ENCODE data around the gene HSPBAP1. TPM values are rescaled to one million over a fixed set of nuclear protein-coding genes. Genes with fewer than 3 reads are reported as not detected.

HSPBAP1 gene
- total and polyA plus RNA-seq, 9 of the 15 experiments (the other 6 are each of a cell fraction or from before 2014, with no cell fraction given), result 2.1 to 4.5 (median 3.4) TPM

- Histone ChIP-seq H3K4me3 (no peak overlapping the region), H4K20me1 (replicated peaks; ENCODE audit: control insufficient read depth, insufficient read depth, low read length) (no peaks in the 10 kb centered on the region), H3K27ac (ENCODE audit: extremely low read depth, low read depth, low read length) (no peak overlapping the region), H2AFZ (ENCODE audit: low read depth, low read length) (no peak overlapping the region), H3K27me3 (ENCODE audit: control insufficient read depth in 2 of 2, insufficient read depth in 2 of 2, low read length in 2 of 2) (no peaks in the 10 kb centered on the region), H3K4me1 (replicated peaks in 1 of 2; ENCODE audit: control insufficient read depth in 2 of 2, insufficient read depth in 2 of 2, low read length in 2 of 2) (peaks cover 0 to 18% of the 10 kb centered on the region in 2 experiments; a peak in 4 of 5 replicates), H3K9ac (ENCODE audit: insufficient read depth in 1 of 2, low read depth in 2 of 2, low read length in 2 of 2) (no peak overlapping the region), H3K4me2 (ENCODE audit: insufficient read depth, low read length) (no peak overlapping the region), H3K36me3 (ENCODE audit: control insufficient read depth, insufficient read depth, low read length) (no peaks in the 10 kb centered on the region), H3K9me1 (ENCODE audit: control insufficient read depth, insufficient read depth, low read length) (no peaks in the 10 kb centered on the region), H3K9me3 (replicated peaks; ENCODE audit: control insufficient read depth, insufficient read depth, low read depth, low read length) (no peaks in the 10 kb centered on the region), H3K79me2 (ENCODE audit: control insufficient read depth, insufficient read depth, low read length) (peaks cover 5% of the 10 kb centered on the region; the same call in 1 of the 3 replicates)
- ATAC-seq (no peak), FAIRE-seq (no peak), DNase-seq (ENCODE audit: extremely low read depth in 1 of 4, low spot score in 3 of 4) (no peak)
- ChIA-PET POLR2A (interaction anchor here (0.6 kb wide), 1 partner anchor 749 kb away, joined by 3 read pairs; no protein-coding TSS in a partner anchor), CTCF (ENCODE audit: low intra/inter-chr PET ratio) (interaction anchor here (0.6 kb wide), 1 partner anchor 1064 kb away, joined by 5 read pairs; no protein-coding TSS in a partner anchor)
- TF ChIP-seq CTCF (IDR thresholded peaks at IDR 0.05 in 2 of 3, conservative IDR thresholded peaks at IDR 0.05 in 1 of 3; ENCODE audit: insufficient read depth in 2 of 3, low read depth in 1 of 3, low read length in 3 of 3), result no peak
- no peak for TF ChIP-seq ATF6 (CRISPR knock-in tag; IDR thresholded peaks at IDR 0.05)
- no peak for TF ChIP-seq TCFL5 (CRISPR knock-in tag; conservative IDR thresholded peaks at IDR 0.05)
- TF ChIP-seq NR2C2 (CRISPR knock-in tag; IDR thresholded peaks at IDR 0.05), result no peak
- no peak for TF ChIP-seq NR2C2 (tag; IDR thresholded peaks at IDR 0.05)
- TF ChIP-seq MYNN (IDR thresholded peaks at IDR 0.05), result no peak
- no peak for TF ChIP-seq MYNN (CRISPR knock-in tag; IDR thresholded peaks at IDR 0.05)
- no peak for TF ChIP-seq STAT5B (CRISPR knock-in tag; IDR thresholded peaks at IDR 0.05)
- TF ChIP-seq ZFP91 (CRISPR knock-in tag; IDR thresholded peaks at IDR 0.05), result no peak
- no peak for TF ChIP-seq STAT5A (IDR thresholded peaks at IDR 0.05; ENCODE audit: borderline replicate concordance, low read length)
- TF ChIP-seq ZNF277 (CRISPR knock-in tag; IDR thresholded peaks at IDR 0.05; ENCODE audit: borderline replicate concordance), result no peak
- TF ChIP-seq HINFP (tag; conservative IDR thresholded peaks at IDR 0.05; ENCODE audit: low read depth), result no peak
- in situ Hi-C loops (cut with MboI) (no loop called here), intact Hi-C loops (cut with micrococcal nuclease) (no loop called here)
- 31% methylated on average over 3 of the region's 3 CpGs for WGBS (ENCODE audit: insufficient coverage, low coverage, missing lambda C conversion rate)
- BruUV-seq (replicated peaks), result no TSS peak
These were observed 3.7 kb upstream of the HSPBAP1 start for GRCh38 chr3:122797291-122797690.
